Measurements from ENCODE around the gene SH3RF3.

SH3RF3 gene

GRCh38 chr2:109292386-109292785 is 163.4 kb downstream of the SH3RF3 start:
- DNase-seq = no peak

DNA sequence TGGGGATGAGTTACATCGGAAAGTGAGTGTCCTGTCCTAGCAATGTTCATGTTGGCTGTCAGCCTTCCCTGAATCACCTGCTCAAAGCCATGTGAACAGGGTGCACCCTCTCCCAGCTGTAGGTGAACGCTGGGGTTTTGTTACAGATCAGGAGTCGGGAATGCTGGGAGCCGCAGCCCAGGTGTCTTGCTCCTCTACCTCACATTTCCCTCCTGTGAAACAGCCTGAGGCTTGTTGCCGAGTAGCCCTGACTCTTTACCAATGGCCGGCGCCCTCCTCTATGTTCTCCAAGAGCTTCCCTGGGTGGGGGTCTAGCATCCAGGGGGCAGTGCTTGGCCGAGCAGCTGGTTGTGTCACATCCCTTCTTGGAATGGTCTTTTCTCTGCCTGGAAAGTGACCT is 164.7 kb downstream of the SH3RF3 start:
- no peak for DNase-seq

DNA sequence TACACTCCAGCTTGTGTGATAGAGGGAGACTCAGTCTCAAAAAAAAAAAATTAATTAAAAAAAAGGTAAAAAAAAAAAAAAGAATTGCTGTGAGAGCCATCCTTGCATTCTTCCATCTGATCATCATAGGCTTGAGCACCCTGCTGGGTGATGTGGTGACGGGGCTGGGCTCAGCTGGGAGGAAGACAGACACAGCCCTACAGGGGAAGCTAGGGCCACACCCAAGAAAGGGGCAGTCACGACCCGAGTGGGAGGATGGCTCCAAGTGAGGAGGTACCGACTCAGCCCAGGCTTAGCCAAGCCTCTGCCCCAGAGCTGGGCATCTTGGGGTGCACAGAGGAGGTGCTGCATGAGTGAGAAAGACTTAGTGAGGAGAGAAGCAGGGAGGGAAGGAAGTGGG is 165.5 kb downstream of the SH3RF3 start:
- DNase-seq = no peak

DNA sequence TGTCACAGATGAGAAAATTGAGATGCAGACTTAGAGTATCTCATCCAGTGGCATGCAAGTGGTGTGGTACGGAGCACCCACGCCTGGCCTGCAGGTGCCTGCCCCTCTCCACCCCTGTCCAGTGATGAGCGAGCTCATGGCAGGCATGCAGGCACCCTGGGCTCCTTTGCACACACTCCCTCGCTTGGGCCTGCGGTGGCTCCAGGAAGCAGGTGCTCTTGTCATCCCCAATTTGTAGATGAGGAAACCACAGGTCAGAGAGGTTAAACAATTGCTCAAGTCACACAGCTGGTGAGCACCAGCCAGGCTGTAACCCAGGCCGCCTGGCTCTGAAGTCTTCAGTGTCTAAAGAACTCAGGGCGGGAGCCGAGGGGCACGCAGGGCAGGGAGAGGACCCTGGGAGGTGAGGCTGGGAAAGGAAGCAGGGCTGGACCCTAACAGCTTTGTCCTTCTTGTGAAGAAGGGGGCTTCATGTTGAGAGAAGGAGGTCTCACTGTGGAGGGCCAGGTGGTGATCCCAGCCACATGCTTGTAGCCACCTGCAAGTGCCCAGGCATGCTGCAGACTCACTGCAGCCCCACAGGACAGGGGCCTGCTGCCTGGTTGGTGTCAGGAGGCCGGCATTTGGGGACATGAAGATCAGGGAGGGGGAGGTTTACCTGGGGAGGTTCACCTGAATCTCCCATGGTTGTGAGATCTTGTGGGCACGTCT is 166.2 kb downstream of the SH3RF3 start:
- no peak for DNase-seq

DNA sequence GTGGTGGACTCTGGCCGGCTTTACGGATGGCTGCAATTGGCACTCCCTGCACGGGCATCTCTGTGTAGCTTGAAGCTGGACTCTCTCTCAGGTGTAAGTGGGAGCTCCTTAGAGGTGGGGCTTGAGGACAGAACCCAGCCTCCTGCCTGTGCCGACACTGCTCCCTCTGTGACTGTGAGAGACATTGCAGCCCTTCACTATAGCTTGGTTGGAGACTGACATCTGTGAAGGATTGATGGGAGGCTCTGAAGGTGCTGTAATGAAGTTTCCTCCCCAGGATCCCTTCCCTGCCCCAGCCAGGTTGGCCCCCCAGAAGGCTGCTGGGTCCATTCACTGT is 166.7 kb downstream of the SH3RF3 start:
- DNase-seq = no peak

DNA sequence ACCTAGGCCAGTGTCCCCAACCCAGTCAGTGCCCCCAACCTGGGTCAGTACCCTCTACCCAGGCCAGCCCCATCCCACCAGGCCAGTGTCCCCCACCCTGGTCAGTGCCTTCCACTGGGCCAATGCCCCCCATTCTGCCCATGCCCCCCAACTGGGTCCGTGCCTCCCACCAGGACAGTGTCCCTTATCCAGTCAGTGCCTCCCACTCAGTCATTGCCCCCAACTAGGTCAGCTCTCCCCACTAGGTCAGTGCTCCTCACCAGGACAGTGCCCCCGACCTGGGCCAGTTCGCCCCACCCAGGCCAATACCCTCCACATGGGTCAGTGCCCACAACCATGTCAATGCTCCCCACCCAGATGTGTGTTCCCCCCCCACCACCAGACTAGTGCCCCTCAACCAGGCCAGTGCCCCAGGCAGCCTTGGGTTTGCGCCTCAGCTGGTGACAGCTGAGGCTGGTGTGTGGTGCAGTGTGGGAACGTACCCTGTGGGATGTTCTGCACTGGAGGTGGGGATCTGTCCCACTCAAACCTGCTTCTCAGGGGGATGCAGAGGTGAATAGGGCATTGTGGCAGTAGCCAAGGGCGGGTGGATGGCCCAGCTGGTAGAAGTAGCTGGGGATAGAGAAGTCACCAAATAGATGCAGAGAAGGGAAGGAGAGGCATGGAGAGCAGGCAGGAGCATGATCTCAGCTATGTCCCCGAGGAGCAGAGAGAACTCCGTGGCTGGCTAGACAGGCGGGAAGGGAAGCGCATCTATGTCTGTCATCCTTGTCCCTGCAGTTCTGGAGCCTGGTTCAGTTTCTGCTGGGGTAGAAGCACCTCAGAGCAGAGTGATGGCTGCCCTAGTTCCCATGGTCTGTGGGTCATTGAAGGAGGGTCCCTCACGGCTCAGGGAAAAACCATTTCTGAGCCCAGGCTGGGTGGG is 168.8 kb downstream of the SH3RF3 start:
- no peak for DNase-seq

DNA sequence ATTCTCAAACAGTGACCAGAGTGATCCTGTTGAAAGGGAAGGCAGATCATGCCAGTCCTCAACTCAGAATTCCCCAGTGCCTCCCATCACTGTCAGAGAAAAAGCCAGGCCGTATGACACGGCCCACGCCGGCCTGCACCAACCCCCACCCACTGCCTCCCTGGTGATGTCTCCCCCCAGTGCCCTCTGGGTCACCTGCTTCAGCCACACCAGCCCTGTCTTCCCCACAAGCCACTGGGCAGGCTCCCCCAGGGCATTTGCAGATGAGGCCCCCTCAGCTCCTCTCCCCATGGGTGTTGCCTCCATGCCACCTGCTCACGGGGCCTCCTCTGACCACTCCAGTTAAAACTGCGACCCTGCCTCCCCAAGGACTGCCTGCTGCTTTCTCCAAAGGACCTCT is 169.8 kb downstream of the SH3RF3 start:
- DNase-seq = no peak

DNA sequence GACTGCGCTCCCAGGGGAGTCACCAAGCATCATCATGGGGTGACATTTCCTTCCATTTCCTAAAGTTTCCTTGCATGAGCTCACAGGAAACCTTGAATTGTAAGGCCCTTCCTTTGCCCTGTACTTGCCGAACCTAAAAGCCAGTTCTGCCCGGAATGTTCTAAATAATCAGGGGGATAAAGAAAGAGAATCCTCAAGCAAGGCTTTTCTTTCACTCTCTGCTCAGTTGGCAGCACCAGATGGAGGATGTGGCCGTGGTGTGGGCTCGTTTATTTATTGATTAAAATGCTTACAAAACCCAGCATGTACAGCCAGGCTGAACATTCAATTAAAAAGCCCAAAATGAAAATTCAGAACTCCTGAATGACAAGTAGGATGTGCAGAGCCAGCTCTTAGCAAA is 170.5 kb downstream of the SH3RF3 start:
- no peak for DNase-seq

DNA sequence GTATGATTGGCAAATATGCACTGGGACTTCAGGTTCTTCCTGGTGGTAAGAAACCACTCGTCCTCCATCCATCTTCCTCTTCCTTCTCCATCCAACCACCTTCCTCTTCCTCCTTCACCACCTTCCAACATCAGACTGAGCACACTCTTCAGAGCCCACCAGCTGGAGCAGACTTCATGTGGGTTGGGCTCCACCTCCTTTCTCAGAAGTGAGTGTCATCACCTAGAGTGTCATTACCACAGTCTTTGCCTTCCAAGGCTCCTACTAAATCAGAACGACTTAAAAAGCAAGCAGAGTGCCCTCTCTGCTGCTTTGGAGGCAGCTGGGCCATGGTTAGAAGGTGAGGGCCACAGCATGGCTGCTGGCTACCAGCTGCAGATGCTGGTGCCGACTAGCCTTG is 171.6 kb downstream of the SH3RF3 start:
- DNase-seq = no peak

- no peak for DNase-seq
These were observed 172.7 kb downstream of the SH3RF3 start for GRCh38 chr2:109301746-109302145.

DNA sequence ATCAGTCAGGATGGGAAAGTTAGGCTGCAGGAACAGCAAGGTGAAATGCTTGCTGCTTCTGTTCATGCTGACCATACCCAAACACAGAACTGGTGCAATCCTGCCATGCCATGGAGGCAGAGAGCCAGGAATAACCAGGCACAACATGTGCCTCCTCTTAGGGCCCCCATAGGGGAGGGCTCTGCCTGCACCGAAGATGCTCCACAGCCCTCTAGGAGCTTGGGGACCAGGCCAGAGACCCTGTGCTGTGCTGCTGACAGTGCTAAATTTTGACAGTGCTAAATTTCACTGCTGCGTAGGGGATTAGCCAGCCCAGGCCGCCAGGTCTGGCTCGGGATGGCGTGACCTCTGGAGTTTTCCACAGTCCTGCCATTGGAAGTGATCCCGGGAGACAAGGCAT is 173.3 kb downstream of the SH3RF3 start:
- DNase-seq = no peak

GRCh38 chr2:109304242-109304641 is 175.2 kb downstream of the SH3RF3 start:
- DNase-seq = no peak

GRCh38 chr2:109304731-109305470 is 175.9 kb downstream of the SH3RF3 start:
- no peak for DNase-seq

DNA sequence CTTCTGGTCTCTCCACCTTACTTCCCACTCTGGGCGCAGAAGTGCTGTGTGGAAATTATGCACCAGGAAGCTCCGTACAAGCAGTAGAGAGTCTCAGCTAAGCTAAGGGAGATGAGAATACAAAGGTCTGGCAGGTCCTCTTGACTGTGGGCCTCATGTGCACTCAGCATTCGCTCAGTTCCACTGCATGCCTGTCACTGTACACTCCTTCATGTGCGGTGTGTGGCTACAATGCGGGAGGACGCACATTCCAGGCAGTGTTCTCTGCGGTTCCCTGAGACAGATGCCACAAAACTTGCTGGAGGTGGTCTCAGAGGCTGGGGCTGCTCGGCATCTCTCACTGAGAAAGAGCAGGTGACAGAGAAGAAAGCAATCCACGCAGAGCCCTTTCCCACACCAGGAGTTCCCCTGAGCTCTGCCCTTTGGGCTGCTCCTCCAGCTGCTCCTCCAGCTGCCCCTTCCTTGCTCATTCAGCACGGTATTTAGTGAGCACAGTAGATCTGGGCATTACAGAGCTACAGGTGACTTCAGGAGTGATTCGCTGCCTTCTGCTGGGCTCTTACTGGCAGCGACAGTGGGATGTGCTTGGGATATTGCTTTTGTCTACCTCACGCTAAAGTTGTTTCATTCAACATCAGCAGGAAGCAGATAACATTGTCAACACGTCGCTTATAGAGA is 176.6 kb downstream of the SH3RF3 start:
- DNase-seq = no peak

DNA sequence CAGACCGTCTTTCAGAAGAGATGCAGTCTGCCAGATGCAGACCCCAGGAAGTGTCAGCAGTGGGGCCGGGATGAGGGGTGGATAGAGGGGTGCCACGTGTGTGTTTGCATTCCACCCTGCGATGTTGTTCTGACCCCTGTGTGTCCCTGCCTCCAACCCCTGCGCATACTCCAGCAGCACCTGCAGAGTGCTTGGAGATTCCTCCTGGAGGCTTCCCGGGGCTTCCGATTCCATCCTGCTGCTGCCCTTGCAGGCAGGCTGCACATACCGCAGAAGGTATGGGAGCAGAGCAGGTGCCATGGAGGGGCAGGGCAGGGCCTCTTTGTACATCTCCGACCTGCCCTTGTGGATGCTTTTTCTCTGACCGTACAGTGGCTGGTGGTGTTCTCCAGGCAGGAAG is 177.2 kb downstream of the SH3RF3 start:
- DNase-seq = no peak

GRCh38 chr2:109311771-109312170 is 182.8 kb downstream of the SH3RF3 start:
- no peak for DNase-seq

DNA sequence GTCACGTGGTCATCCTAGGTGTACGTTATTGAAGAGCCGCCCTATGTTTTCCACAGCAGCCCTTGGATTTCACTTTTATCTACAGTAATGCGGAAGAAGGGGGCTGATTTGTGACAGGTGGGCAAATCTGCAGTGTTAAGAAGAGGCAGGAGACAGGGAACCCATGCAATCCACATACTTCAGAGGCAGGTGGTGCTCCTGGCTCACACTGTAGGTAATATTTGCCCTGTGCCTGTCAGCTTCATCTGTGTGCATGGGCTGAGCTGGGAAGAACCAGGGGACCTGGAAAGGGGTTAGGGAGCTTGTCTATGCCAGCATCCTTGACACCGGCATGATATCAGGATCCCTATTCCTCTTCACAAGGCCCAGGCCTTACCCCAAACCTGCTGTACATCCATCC is 183.9 kb downstream of the SH3RF3 start:
- DNase-seq = no peak

- DNase-seq = no peak
These were observed 184.3 kb downstream of the SH3RF3 start for GRCh38 chr2:109313343-109313742.

DNA sequence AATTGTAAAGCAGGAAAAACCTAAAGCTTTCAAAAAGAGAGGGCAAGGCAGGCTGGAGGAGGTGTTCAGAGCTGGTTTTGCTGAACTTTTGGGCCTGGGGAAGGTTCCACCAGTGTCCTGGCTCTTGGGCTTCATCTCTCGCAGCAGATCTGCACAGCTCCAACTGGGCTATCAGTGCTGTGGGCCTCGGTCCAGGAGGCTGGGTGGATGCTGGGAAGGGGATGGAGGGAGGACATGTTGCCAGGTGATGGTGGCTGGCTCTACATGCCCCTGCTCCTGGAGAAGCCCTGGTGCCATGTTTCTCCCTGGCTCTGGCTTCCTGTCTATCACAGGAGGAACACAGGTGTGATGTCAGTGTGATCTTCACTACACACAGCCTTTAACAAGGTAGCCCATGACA is 187.1 kb downstream of the SH3RF3 start:
- no peak for DNase-seq

DNA sequence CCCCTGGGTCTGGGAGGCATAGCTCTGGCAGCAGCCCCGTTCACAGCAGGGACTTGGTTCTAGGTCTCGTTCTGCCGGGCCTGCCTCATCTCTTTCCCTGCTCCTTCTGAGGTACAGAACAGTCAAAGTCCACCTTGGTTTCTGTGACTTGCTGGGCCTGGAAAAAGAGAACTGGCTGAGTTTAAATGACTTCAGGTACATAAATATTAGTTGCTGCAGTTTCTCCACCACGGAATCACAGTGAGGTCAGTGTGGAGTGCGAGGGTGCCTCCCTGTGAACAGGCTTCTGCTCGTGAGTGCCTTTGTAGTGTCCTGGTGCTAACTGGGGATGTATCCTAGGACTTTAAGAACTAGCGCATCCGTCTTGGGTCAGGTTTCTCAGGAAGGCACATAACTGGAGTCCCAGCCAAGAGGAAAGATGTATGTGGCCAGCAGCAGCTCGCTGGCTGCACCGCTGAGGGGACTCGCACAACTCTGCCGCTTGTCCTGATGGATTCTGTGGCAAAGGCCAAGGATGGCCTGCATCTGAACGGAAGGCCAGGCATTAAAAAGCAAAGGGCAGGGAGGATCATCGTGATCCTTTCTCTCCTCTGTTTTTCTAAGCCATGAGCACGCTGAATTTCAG is 188.6 kb downstream of the SH3RF3 start:
- no peak for DNase-seq

- no peak for DNase-seq
These were observed 189.3 kb downstream of the SH3RF3 start for GRCh38 chr2:109318150-109318948.

DNA sequence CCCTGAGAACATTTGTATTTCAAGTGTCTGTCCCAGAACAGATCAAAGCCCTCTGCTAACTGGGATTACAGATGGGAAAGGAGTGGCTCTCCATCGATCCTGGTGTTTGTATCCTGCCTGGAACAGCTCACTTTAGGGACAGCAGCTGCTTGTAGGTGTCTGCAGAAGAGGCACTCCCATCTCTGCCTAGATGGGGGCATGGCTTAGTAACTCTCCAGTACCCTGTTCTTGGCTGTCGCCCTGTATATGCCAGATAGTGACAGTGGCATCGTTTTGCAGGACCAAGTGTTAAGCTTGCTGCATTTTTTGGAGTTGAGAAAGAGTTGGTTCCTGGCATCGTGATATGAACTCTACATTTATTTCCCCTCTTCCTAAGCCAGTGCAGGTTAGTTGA is 189.9 kb downstream of the SH3RF3 start:
- DNase-seq = no peak

All from hematopoietic multipotent progenitor cell treated with erythropoietin and hydrocortisone succinate and interleukin-3 and kit ligand, for 4 days (in vitro differentiated cells).